GM21529 (cell line): ENCODE measurements around the gene NKX3-2.
"Not testable (repeated sequence)": the region's sequence is repeated elsewhere in the genome, so short reads cannot be mapped to it uniquely, and the experiment has no call there.

Experiments used
- ATAC-seq: cut with Tn5 transposase; IDR thresholded peaks from one replicate; pipeline ENCODE4 v1.9.1; 2021; ENCODE audit not compliant: unreplicated experiment

NKX3-2 gene

GRCh38 chr4:13543839-13544605 lies at the start of gene NKX3-2:
TSS of gene NKX3-2 (minus strand) at chr4:13544508. CDS start at chr4:13544414, 94 bp downstream.
- ATAC-seq, result no peak

- no peak for ATAC-seq
Observed at GRCh38 chr4:13592220-13592619, 47.9 kb upstream of the NKX3-2 start.

- no peak for ATAC-seq
Observed at GRCh38 chr4:13590766-13591165, 46.5 kb upstream of the NKX3-2 start.

GRCh38 chr4:13588954-13589353 lies 44.6 kb upstream of the NKX3-2 start:
- ATAC-seq, result no peak

GRCh38 chr4:13584481-13584880 lies 40.2 kb upstream of the NKX3-2 start:
- no peak for ATAC-seq

GRCh38 chr4:13580036-13580435 lies 35.7 kb upstream of the NKX3-2 start:
- no peak for ATAC-seq

- no peak for ATAC-seq
Observed at GRCh38 chr4:13577660-13578059, 33.4 kb upstream of the NKX3-2 start.

- ATAC-seq, result no peak
Observed at GRCh38 chr4:13570916-13571315, 26.6 kb upstream of the NKX3-2 start.

- no peak for ATAC-seq
Observed at GRCh38 chr4:13567125-13567524, 22.8 kb upstream of the NKX3-2 start.

- ATAC-seq, result no peak
Observed at GRCh38 chr4:13562876-13563275, 18.6 kb upstream of the NKX3-2 start.

GRCh38 chr4:13561673-13562072 lies 17.4 kb upstream of the NKX3-2 start:
- ATAC-seq, result no peak

- not testable (repeated sequence) for ATAC-seq
Observed at GRCh38 chr4:13560111-13560510, 15.8 kb upstream of the NKX3-2 start.

- ATAC-seq, result no peak
Observed at GRCh38 chr4:13559413-13559812, 15.1 kb upstream of the NKX3-2 start.

- no peak for ATAC-seq
Observed at GRCh38 chr4:13558881-13559280, 14.6 kb upstream of the NKX3-2 start.

- no peak for ATAC-seq
Observed at GRCh38 chr4:13555325-13555724, 11.0 kb upstream of the NKX3-2 start.

- no peak for ATAC-seq
Observed at GRCh38 chr4:13553081-13553480, 8.8 kb upstream of the NKX3-2 start.

- ATAC-seq, result peak; percentile 82
Observed at GRCh38 chr4:13548984-13549546, 4.8 kb upstream of the NKX3-2 start.

- ATAC-seq, result peak; percentile 6
Observed at GRCh38 chr4:13548059-13548983, 4.0 kb upstream of the NKX3-2 start.

GRCh38 chr4:13547485-13548041 lies 3.3 kb upstream of the NKX3-2 start:
- no peak for ATAC-seq

- no peak for ATAC-seq
Observed at GRCh38 chr4:13546941-13547484, 2.7 kb upstream of the NKX3-2 start.
